K562 (cell line): ENCODE measurements around the gene HFE. TPM values are rescaled to one million over a fixed set of nuclear protein-coding genes. Genes with fewer than 3 reads are reported as not detected.

Experiments
- ARID1B ChIP-seq: fragments of 450-650 bp; IDR thresholded peaks from 2 replicates; pipeline ENCODE4 v1.6.1; 2016; ENCODE audit warnings: antibody characterized with exemption, mild to moderate bottlenecking, inconsistent platforms
- BCOR ChIP-seq: fragments of 450-650 bp; IDR thresholded peaks from 2 replicates; pipeline ENCODE4 v1.6.1; 2016
- CBX5 ChIP-seq: IDR thresholded peaks from 2 replicates; pipeline ENCODE4 v1.6.1; 2014; ENCODE audit warnings: low read depth, borderline replicate concordance
- GTF2E2 ChIP-seq: fragments of 200-800 bp; sonication (Bioruptor generic); IDR thresholded peaks from 2 replicates; pipeline ENCODE4 v1.6.1; 2016; ENCODE audit warnings: missing genetic modification characterization, missing compliant biosample characterization
- HNRNPL ChIP-seq: fragments of 200-400 bp; formaldehyde crosslinking; IDR thresholded peaks from 2 replicates; pipeline ENCODE4 v1.6.1; 2017; ENCODE audit warnings: low read depth, mild to moderate bottlenecking, low read length
- KDM4B ChIP-seq, 2 experiments: fragments of 450-650 bp in 1 of 2; sonication (generic) in 1 of 2; IDR thresholded peaks; 2 replicates each; pipeline ENCODE4 v1.6.1; 2016 to 2017; ENCODE audit warnings: borderline replicate concordance in 2 of 2, antibody characterized with exemption in 1 of 2, low read depth in 1 of 2, mild to moderate bottlenecking in 1 of 2
- KDM5B ChIP-seq: fragments of 200-600 bp; sonication (generic); IDR thresholded peaks from 2 replicates; pipeline ENCODE4 v1.6.1; 2012; ENCODE audit warnings: low read depth, mild to moderate bottlenecking, moderate library complexity, low read length, control low read depth, inconsistent platforms; ENCODE audit not compliant: insufficient replicate concordance
- MCM3 ChIP-seq: fragments of 450-650 bp; IDR thresholded peaks from 2 replicates; pipeline ENCODE4 v1.6.1; 2016
- SMAD4 ChIP-seq: fragments of 250-450 bp; sonication (Bioruptor Pico); conservative IDR thresholded peaks from 2 replicates; pipeline ENCODE4 v1.8.0; 2021; ENCODE audit warnings: inconsistent platforms, mild to moderate bottlenecking, moderate library complexity
- SMC3 ChIP-seq: conservative IDR thresholded peaks from 2 replicates; pipeline ENCODE4 v1.6.1; 2011; ENCODE audit warnings: low read depth, low read length, improper control_type of control experiment; ENCODE audit not compliant: insufficient read depth
- ZNF830 ChIP-seq: fragments of 250-450 bp; sonication (Bioruptor Pico); IDR thresholded peaks from 2 replicates; pipeline ENCODE4 v1.5.0; 2021; ENCODE audit warnings: mild to moderate bottlenecking
- polyA plus RNA-seq, 8 experiments: library from polyadenylated mRNA; depleted of rRNA in 4 of 8; stranded (reverse) in 5 of 8; unstranded in 3 of 8; fragments of >200 nt; fragmentation: Nextera tagmentation in 2 of 8; fragmentation: Illumina TruSeq in 1 of 8; extraction: Ambion mirVana in 2 of 8; extraction: Trizol in 1 of 8; gene quantifications; 2 replicates each; pipeline versions ENCODE4 v1.2.1 to v1.2.3, GENCODE V29; 2011 to 2014; ENCODE audit warnings: inconsistent platforms in 1 of 8, missing spikeins in 1 of 8
- total RNA-seq, 7 experiments: library from RNA; depleted of rRNA in 6 of 7; stranded (reverse); fragments of >200 nt in 6 of 7; fragmentation: Illumina TruSeq in 2 of 7; extraction: Trizol in 2 of 7; gene quantifications; 2 replicates each; pipeline versions ENCODE4 v1.2.1 to v1.2.3, GENCODE V29; 2011 to 2021; ENCODE audit warnings: low replicate concordance in 1 of 7
- TF ChIP-seq, protein P1 (sequence below), 2 experiments: fragments of 450-650 bp in 1 of 2; sonication (generic) in 1 of 2; formaldehyde crosslinking in 1 of 2; IDR thresholded peaks; 2 replicates each; pipeline versions ENCODE4 v1.7.1 to v1.9.0; 2016 to 2022; ENCODE audit warnings: inconsistent platforms in 1 of 2, mild to moderate bottlenecking in 1 of 2, missing genetic modification reagents in 1 of 2
- TF ChIP-seq, protein P2 (sequence below), 2 experiments: fragments of 200-800 bp in 1 of 2; sonication (Bioruptor generic) in 1 of 2; sonication (generic) in 1 of 2; formaldehyde crosslinking in 1 of 2; IDR thresholded peaks in 1 of 2; conservative IDR thresholded peaks in 1 of 2; 2 replicates each; pipeline versions ENCODE4 v1.5.0 to v1.6.1; 2016 to 2020; ENCODE audit warnings: missing compliant biosample characterization in 1 of 2, missing genetic modification characterization in 1 of 2, missing genetic modification reagents in 1 of 2

Gene HFE
- total and polyA plus RNA-seq, 9 of the 15 experiments (the other 6 are each of a cell fraction or from before 2014, with no cell fraction given) = 0.14 to 1.2 (median 0.76) TPM

DNA sequence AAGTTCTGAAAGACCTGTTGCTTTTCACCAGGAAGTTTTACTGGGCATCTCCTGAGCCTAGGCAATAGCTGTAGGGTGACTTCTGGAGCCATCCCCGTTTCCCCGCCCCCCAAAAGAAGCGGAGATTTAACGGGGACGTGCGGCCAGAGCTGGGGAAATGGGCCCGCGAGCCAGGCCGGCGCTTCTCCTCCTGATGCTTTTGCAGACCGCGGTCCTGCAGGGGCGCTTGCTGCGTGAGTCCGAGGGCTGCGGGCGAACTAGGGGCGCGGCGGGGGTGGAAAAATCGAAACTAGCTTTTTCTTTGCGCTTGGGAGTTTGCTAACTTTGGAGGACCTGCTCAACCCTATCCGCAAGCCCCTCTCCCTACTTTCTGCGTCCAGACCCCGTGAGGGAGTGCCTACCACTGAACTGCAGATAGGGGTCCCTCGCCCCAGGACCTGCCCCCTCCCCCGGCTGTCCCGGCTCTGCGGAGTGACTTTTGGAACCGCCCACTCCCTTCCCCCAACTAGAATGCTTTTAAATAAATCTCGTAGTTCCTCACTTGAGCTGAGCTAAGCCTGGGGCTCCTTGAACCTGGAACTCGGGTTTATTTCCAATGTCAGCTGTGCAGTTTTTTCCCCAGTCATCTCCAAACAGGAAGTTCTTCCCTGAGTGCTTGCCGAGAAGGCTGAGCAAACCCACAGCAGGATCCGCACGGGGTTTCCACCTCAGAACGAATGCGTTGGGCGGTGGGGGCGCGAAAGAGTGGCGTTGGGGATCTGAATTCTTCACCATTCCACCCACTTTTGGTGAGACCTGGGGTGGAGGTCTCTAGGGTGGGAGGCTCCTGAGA lies at the start of gene HFE (continued):
- TF ChIP-seq, protein P1, sequence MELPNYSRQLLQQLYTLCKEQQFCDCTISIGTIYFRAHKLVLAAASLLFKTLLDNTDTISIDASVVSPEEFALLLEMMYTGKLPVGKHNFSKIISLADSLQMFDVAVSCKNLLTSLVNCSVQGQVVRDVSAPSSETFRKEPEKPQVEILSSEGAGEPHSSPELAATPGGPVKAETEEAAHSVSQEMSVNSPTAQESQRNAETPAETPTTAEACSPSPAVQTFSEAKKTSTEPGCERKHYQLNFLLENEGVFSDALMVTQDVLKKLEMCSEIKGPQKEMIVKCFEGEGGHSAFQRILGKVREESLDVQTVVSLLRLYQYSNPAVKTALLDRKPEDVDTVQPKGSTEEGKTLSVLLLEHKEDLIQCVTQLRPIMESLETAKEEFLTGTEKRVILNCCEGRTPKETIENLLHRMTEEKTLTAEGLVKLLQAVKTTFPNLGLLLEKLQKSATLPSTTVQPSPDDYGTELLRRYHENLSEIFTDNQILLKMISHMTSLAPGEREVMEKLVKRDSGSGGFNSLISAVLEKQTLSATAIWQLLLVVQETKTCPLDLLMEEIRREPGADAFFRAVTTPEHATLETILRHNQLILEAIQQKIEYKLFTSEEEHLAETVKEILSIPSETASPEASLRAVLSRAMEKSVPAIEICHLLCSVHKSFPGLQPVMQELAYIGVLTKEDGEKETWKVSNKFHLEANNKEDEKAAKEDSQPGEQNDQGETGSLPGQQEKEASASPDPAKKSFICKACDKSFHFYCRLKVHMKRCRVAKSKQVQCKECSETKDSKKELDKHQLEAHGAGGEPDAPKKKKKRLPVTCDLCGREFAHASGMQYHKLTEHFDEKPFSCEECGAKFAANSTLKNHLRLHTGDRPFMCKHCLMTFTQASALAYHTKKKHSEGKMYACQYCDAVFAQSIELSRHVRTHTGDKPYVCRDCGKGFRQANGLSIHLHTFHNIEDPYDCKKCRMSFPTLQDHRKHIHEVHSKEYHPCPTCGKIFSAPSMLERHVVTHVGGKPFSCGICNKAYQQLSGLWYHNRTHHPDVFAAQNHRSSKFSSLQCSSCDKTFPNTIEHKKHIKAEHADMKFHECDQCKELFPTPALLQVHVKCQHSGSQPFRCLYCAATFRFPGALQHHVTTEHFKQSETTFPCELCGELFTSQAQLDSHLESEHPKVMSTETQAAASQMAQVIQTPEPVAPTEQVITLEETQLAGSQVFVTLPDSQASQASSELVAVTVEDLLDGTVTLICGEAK (IDR thresholded peaks at IDR 0.05) = peak; percentile 28; the same call in 1 of the 2 replicates
- TF ChIP-seq, protein P1 (CRISPR knock-in tag; IDR thresholded peaks at IDR 0.05) = no peak
- TF ChIP-seq BCOR (0 out of 2 replicates have a peak, but pooled peaks have one; percentile 23), SMAD4 (CRISPR knock-in tag) (peak; percentile 67; the same call in 1 of the 2 replicates), CBX5 (0 out of 2 replicates have a peak, but pooled peaks have one; percentile 28), MCM3 (no peak), SMC3 (no peak), HNRNPL (no peak), KDM5B (peak; percentile 59), ZNF830 (CRISPR knock-in tag) (no peak), GTF2E2 (tag) (0 out of 2 replicates have a peak, but pooled peaks have one; percentile 51), ARID1B (peak; percentile 44; the same call in 1 of the 2 replicates), KDM4B (IDR thresholded peaks at IDR 0.05; ENCODE audit: borderline replicate concordance in 2 of 2, low read depth in 1 of 2) (0 out of 4 replicates have a peak, but pooled peaks of 1 of the 2 experiments have one; percentile 65)
- TF ChIP-seq, protein P2, sequence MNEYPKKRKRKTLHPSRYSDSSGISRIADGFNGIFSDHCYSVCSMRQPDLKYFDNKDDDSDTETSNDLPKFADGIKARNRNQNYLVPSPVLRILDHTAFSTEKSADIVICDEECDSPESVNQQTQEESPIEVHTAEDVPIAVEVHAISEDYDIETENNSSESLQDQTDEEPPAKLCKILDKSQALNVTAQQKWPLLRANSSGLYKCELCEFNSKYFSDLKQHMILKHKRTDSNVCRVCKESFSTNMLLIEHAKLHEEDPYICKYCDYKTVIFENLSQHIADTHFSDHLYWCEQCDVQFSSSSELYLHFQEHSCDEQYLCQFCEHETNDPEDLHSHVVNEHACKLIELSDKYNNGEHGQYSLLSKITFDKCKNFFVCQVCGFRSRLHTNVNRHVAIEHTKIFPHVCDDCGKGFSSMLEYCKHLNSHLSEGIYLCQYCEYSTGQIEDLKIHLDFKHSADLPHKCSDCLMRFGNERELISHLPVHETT (CRISPR knock-in tag; conservative IDR thresholded peaks at IDR 0.05 in 1 of 2, IDR thresholded peaks at IDR 0.05 in 1 of 2) = peak in 1 of 2 experiments; percentile 39; a peak in 1 of 4 replicates
